Testis (tissue), 2 donors: Measurements from ENCODE around the gene NXNL1.

Experiments used
- POLR2A ChIP-seq: fragments of 450-650 bp; IDR thresholded peaks from one replicate; pipeline ENCODE4 v1.6.1; 2017; ENCODE audit warnings: antibody characterized with exemption, mild to moderate bottlenecking, moderate library complexity
- TF ChIP-seq, protein P1 (sequence below), 3 experiments: fragments of 450-650 bp in 2 of 3; fragments of 200-600 bp in 1 of 3; sonication (generic) in 1 of 3; IDR thresholded peaks; one replicate each; pipeline ENCODE4 v1.5.1; 2016 to 2019; ENCODE audit warnings: antibody characterized with exemption in 3 of 3, mild to moderate bottlenecking in 2 of 3, moderate library complexity in 1 of 3

DNA sequence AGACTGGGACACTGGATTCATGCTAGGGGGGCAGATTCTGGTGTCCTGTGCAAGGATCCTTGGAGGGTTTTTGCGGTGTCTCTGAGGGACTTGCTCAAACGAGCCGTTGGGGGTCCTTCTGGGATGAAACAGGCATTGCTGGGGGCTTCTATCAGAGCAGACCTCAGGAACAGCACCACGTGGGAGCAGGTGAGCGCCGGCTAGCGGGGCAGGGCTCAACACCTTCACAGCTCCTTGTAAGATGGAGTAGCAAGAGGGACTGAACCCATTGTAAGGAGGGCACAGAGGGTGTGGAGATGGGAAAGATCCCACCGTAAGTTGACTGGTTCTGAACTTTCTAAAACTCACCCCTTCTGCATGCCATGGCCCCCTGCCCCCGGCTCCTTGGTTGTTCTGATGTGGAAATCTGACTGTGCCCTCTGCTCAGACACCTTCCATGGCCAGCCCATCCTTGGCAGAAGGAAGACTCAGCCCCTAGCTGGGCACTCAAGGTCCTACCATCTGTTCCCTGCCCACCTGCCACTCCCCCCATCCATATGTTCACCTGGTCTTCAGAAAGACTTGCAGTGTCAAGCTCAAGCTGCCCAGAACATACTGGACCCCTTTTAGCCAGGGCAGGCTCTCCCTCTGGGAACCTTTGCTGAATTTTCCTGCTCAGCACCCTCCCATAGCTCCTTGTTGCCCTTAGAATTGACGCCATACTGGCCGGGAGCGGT is 10.8 kb upstream of the NXNL1 start:
- TF ChIP-seq POLR2A, result no peak
- TF ChIP-seq, protein P1, sequence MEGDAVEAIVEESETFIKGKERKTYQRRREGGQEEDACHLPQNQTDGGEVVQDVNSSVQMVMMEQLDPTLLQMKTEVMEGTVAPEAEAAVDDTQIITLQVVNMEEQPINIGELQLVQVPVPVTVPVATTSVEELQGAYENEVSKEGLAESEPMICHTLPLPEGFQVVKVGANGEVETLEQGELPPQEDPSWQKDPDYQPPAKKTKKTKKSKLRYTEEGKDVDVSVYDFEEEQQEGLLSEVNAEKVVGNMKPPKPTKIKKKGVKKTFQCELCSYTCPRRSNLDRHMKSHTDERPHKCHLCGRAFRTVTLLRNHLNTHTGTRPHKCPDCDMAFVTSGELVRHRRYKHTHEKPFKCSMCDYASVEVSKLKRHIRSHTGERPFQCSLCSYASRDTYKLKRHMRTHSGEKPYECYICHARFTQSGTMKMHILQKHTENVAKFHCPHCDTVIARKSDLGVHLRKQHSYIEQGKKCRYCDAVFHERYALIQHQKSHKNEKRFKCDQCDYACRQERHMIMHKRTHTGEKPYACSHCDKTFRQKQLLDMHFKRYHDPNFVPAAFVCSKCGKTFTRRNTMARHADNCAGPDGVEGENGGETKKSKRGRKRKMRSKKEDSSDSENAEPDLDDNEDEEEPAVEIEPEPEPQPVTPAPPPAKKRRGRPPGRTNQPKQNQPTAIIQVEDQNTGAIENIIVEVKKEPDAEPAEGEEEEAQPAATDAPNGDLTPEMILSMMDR (IDR thresholded peaks at IDR 0.05), result no peak
